Esophagus muscularis mucosa (tissue), 4 donors: ENCODE measurements around the gene DAPK2. TPM values are rescaled to one million over a fixed set of nuclear protein-coding genes. Genes with fewer than 3 reads are reported as not detected.

ENCODE experiments used
- DNase-seq: peaks from one replicate; pipeline ENCODE4 v3.0.0-alpha.2; 2017; ENCODE audit errors: extremely low spot score
- H3K27ac ChIP-seq, 4 donors: fragments of 200-600 bp; sonication (generic); replicated peaks in 1 of 4; 1 replicate in 3 of 4; 2 replicates in 1 of 4; pipeline ENCODE4 v1.5.1; 2016 to 2019; ENCODE audit warnings: mild to moderate bottlenecking in 1 of 4
- H3K27me3 ChIP-seq, 4 donors: fragments of 200-600 bp; sonication (generic); one replicate each; pipeline versions ENCODE4 v1.5.1 to v1.6.0; 2016 to 2019
- H3K36me3 ChIP-seq, 4 donors: fragments of 200-600 bp; sonication (generic); one replicate each; pipeline ENCODE4 v1.5.1; 2016 to 2019
- H3K4me1 ChIP-seq, 4 donors: fragments of 200-600 bp; sonication (generic); one replicate each; pipeline ENCODE4 v1.5.1; 2016 to 2019
- H3K4me3 ChIP-seq, 4 donors: fragments of 200-600 bp; sonication (generic); 1 replicate in 2 of 4; 2 replicates in 2 of 4; pipeline ENCODE4 v1.5.1; 2016 to 2019; ENCODE audit warnings: mild to moderate bottlenecking in 4 of 4, moderate library complexity in 1 of 4
- H3K9me3 ChIP-seq, 4 donors: fragments of 200-600 bp; sonication (generic); 1 replicate in 3 of 4; 2 replicates in 1 of 4; pipeline ENCODE4 v1.5.1; 2016 to 2019
- EP300 ChIP-seq: sonication (generic); formaldehyde crosslinking; IDR thresholded peaks from one replicate; pipeline ENCODE4 v1.6.1; 2017; ENCODE audit warnings: antibody characterized with exemption
- POLR2A ChIP-seq: fragments of 450-650 bp; IDR thresholded peaks from one replicate; pipeline ENCODE4 v1.6.1; 2017; ENCODE audit warnings: antibody characterized with exemption, moderate library complexity, mild to moderate bottlenecking, low read depth
- POLR2AphosphoS5 ChIP-seq, 2 donors: sonication (generic); formaldehyde crosslinking; IDR thresholded peaks; one replicate each; pipeline ENCODE4 v1.6.1; 2017; ENCODE audit warnings: antibody characterized with exemption in 2 of 2
- WGBS: methylation state at CpG from one replicate; pipeline ENCODE4 v1.1.5; 2018; 5-methylcytosine and 5-hydroxymethylcytosine counted together
- intact Hi-C: fragments of 100-400 bp; cut with DNase I; formaldehyde crosslinking; loops from one replicate; pipeline ENCODE4 v1.15.1; 2023
- total RNA-seq, 4 donors: library from RNA; depleted of rRNA; stranded (reverse); fragments of >200 nt; gene quantifications; one replicate each; pipeline versions ENCODE4 v1.1.0 to v1.2.1, GENCODE V29; 2016
- TF ChIP-seq, protein P1 (sequence below), 3 experiments: fragments of 200-600 bp in 2 of 3; fragments of 450-650 bp in 1 of 3; sonication (generic) in 2 of 3; IDR thresholded peaks; one replicate each; pipeline ENCODE4 v1.5.1; 2017 to 2019; ENCODE audit warnings: antibody characterized with exemption in 3 of 3, mild to moderate bottlenecking in 2 of 3, moderate library complexity in 1 of 3

DAPK2 gene
- total RNA-seq, 4 donors from 2014 or later: 1.5 to 11.2 (median 7.3) TPM

GRCh38 chr15:64029110-64029509 lies 17.2 kb downstream of the DAPK2 start:
- intact Hi-C loops: no loop called here
- DNase-seq: no peak
- no peaks in the 10 kb centered on the region for H3K9me3 ChIP-seq
- H3K4me1 ChIP-seq: peaks cover 0 to 22% (median 0%) of the 10 kb centered on the region in 4 donors
- H3K27ac ChIP-seq: no peak overlapping the region
- no peak overlapping the region for H3K4me3 ChIP-seq
- TF ChIP-seq POLR2AphosphoS5 (IDR thresholded peaks at IDR 0.05) (no peak), POLR2A (no peak), EP300 (no peak)
- TF ChIP-seq, protein P1, sequence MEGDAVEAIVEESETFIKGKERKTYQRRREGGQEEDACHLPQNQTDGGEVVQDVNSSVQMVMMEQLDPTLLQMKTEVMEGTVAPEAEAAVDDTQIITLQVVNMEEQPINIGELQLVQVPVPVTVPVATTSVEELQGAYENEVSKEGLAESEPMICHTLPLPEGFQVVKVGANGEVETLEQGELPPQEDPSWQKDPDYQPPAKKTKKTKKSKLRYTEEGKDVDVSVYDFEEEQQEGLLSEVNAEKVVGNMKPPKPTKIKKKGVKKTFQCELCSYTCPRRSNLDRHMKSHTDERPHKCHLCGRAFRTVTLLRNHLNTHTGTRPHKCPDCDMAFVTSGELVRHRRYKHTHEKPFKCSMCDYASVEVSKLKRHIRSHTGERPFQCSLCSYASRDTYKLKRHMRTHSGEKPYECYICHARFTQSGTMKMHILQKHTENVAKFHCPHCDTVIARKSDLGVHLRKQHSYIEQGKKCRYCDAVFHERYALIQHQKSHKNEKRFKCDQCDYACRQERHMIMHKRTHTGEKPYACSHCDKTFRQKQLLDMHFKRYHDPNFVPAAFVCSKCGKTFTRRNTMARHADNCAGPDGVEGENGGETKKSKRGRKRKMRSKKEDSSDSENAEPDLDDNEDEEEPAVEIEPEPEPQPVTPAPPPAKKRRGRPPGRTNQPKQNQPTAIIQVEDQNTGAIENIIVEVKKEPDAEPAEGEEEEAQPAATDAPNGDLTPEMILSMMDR (IDR thresholded peaks at IDR 0.05): no peak
- H3K36me3 ChIP-seq: no peaks in the 10 kb centered on the region
- 62% methylated on average over 8 of the region's 8 CpGs for WGBS
- H3K27me3 ChIP-seq: no peaks in the 10 kb centered on the region

- Histone ChIP-seq H3K9me3 (no peaks in the 10 kb centered on the region), H3K27ac (no peak overlapping the region), H3K36me3 (no peaks in the 10 kb centered on the region), H3K4me1 (peaks cover 5 to 22% (median 9%) of the 10 kb centered on the region in 4 donors), H3K27me3 (no peaks in the 10 kb centered on the region), H3K4me3 (no peak overlapping the region)
- 91% methylated on average over 4 of the region's 4 CpGs for WGBS
- intact Hi-C loops: no loop called here
- TF ChIP-seq EP300 (no peak), POLR2AphosphoS5 (IDR thresholded peaks at IDR 0.05) (no peak), POLR2A (no peak)
- TF ChIP-seq, protein P1 (IDR thresholded peaks at IDR 0.05): no peak
- no peak for DNase-seq
These were observed 19.7 kb downstream of the DAPK2 start for GRCh38 chr15:64026591-64026990.

GRCh38 chr15:64024172-64025050 lies 21.9 kb downstream of the DAPK2 start:
- Histone ChIP-seq H3K9me3 (no peaks in the 10 kb centered on the region), H3K36me3 (no peaks in the 10 kb centered on the region), H3K4me3 (no peak overlapping the region), H3K4me1 (peaks cover 6 to 30% (median 10%) of the 10 kb centered on the region in 4 donors), H3K27me3 (no peaks in the 10 kb centered on the region), H3K27ac (no peak overlapping the region)
- WGBS: 76% methylated on average over 5 of the region's 5 CpGs
- no peak for TF ChIP-seq POLR2AphosphoS5 (IDR thresholded peaks at IDR 0.05)
- no peak for TF ChIP-seq POLR2A
- TF ChIP-seq EP300: no peak
- TF ChIP-seq, protein P1 (IDR thresholded peaks at IDR 0.05): no peak
- intact Hi-C loops: no loop called here
- no peak for DNase-seq

- H3K27ac ChIP-seq: no peak overlapping the region
- TF ChIP-seq POLR2AphosphoS5 (IDR thresholded peaks at IDR 0.05): no peak
- no peak for TF ChIP-seq POLR2A
- no peak for TF ChIP-seq EP300
- TF ChIP-seq, protein P1 (IDR thresholded peaks at IDR 0.05): no peak
- DNase-seq: no peak
These were observed 23.1 kb downstream of the DAPK2 start for GRCh38 chr15:64023220-64023619.

More at GRCh38 chr15:64023220-64023619, 23.1 kb downstream of the DAPK2 start:
- Histone ChIP-seq H3K4me3 (no peak overlapping the region), H3K4me1 (peaks cover 6 to 41% (median 10%) of the 10 kb centered on the region in 4 donors), H3K9me3 (no peaks in the 10 kb centered on the region), H3K27me3 (no peaks in the 10 kb centered on the region), H3K36me3 (no peaks in the 10 kb centered on the region)
- WGBS: 63% methylated on average over 1 of the region's 1 CpG
- intact Hi-C loops: no loop called here
